Muscle of leg (tissue), 11 donors: Measurements from ENCODE around the gene TCERG1L. TPM values are rescaled to one million over a fixed set of nuclear protein-coding genes. Genes with fewer than 3 reads are reported as not detected.
"Not testable (repeated sequence)": the region's sequence is repeated elsewhere in the genome, so short reads cannot be mapped to it uniquely, and the experiment has no call there.

Experiments used
- DNase-seq: peaks from one replicate; pipeline ENCODE4 v3.0.0; 2013
- H3K27ac ChIP-seq: one replicate; pipeline ENCODE4 v1.5.1; 2013; ENCODE audit warnings: mild to moderate bottlenecking, low read length, control low read depth
- H3K27me3 ChIP-seq: one replicate; pipeline ENCODE4 v1.6.1; 2013; ENCODE audit warnings: low read length; ENCODE audit not compliant: control insufficient read depth, insufficient read depth
- H3K36me3 ChIP-seq: one replicate; pipeline ENCODE4 v1.6.1; 2013; ENCODE audit warnings: low read length; ENCODE audit not compliant: control insufficient read depth, insufficient read depth
- H3K4me1 ChIP-seq: one replicate; pipeline ENCODE4 v1.6.1; 2013; ENCODE audit warnings: low read length; ENCODE audit not compliant: control insufficient read depth, insufficient read depth
- H3K4me3 ChIP-seq: one replicate; pipeline ENCODE4 v1.5.1; 2013; ENCODE audit warnings: low read length, control low read depth
- H3K9me3 ChIP-seq: replicated peaks from 2 replicates; pipeline ENCODE4 v1.6.1; 2013; ENCODE audit warnings: low read depth, low read length; ENCODE audit not compliant: control insufficient read depth
- WGBS: methylation state at CpG from one replicate; pipeline ENCODE4 v1.1.5; 2013; ENCODE audit warnings: missing lambda C conversion rate; ENCODE audit not compliant: insufficient coverage; 5-methylcytosine and 5-hydroxymethylcytosine counted together
- polyA plus RNA-seq, 8 donors: library from polyadenylated mRNA; unstranded; fragments of 120-200 nt; gene quantifications; one replicate each; pipeline versions ENCODE4 v1.2.1 to v1.2.3, GENCODE V29; 2013; ENCODE audit warnings: inconsistent platforms in 1 of 8, low replicate concordance in 1 of 8; ENCODE audit not compliant: insufficient read length in 8 of 8, insufficient read depth in 1 of 8
- total RNA-seq: library from RNA; stranded (reverse); fragments of 120-200 nt; gene quantifications from one replicate; pipeline ENCODE4 v1.2.4, GENCODE V29; 2013

TCERG1L gene
- total and polyA plus RNA-seq, 9 donors = 0.04 to 1.1 (median 0.15) TPM

DNA sequence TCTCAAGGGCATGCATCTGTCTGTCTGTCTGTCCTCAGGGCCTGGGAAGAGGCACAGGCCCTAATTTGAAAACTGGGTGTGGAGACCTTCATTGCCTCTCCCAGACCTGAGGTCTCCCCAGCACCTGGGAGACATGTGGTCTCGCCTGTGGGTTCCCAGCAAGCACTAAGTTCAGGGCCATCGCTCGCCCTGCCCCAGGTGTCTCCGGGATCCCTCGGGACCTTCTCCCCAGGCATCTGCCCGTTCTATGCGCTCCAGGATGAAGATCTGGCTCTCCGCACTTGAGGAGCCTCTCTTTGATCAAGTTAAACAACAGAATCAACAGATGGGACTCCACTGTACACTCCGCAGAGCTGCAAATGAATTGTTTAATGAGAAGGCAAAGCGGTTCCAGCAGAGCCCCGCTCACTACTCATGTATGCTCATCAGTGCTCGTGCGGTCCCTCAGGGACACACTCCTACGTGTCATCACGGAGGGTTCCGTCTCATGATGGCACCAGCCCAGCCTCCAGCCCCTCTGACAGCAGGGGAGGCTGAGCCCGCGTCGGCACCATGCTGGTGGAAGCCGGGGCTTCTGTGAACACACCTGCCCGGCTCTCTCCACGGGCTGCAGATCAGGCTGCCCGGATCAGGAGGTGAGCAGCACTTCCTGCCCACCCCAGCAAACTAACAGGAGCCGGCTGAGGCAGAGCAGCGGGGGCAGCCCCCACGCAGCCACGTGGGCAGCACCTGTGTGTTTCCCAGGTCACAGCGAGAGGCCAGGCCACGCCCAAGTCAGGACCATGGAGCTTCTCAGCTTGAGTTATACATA lies 132.8 kb downstream of the TCERG1L start:
- Histone ChIP-seq H3K9me3 (peaks cover 2% of the 10 kb centered on the region), H3K4me3 (no peak overlapping the region), H3K27me3 (peaks cover 7% of the 10 kb centered on the region), H3K4me1 (peaks cover 13% of the 10 kb centered on the region), H3K27ac (no peak overlapping the region), H3K36me3 (no peaks in the 10 kb centered on the region)
- no peak for DNase-seq
- WGBS = 62% methylated on average over 24 of the region's 29 CpGs

DNA sequence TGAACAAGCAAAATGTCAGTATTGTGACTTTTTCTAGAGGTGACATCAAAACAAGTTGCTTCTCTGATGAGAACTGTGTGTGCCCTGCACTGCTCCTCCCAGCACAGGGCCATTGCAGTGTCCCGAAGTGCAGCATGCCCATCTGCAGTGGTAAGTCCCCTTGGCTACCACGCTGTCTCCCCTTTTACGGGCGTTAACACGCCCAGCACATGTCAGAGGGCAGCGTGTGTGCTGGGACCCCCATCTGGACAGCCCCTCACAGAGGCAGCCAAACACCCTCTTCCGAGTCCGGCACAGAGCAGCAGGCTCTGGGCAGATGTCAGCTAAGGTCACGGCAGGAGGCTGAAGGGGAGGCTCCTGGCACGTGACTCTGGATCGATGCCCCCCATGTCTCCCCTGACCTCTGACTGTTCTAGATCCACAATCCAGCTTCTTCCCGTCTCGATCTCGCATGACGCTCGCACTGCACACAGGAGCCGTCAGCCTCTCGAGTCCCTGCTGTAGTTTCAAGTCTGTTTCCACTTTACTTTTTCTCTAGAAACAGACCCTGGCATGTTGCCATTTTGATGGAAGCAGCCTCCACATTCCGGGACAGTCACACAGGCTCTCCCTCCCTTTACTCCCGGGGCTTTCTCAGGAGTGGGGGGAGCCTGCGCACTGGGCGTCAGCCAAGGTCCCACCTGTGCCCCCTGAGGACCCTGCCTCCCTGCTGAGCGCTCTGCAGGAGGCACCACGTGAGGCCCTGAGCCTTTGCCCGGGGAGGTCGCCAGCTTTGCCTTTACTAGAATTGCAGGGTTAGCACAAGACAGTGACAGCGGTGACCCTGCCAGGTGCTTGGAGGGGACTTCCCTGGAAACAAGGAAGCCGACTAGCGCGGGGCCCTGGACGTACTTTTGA lies 133.8 kb downstream of the TCERG1L start:
- peaks cover 5% of the 10 kb centered on the region for H3K27me3 ChIP-seq
- H3K9me3 ChIP-seq = peaks cover 2% of the 10 kb centered on the region
- peaks cover 13% of the 10 kb centered on the region for H3K4me1 ChIP-seq
- H3K36me3 ChIP-seq = no peaks in the 10 kb centered on the region
- DNase-seq = peak; percentile 79
- 25% methylated on average over 30 of the region's 31 CpGs for WGBS
- H3K4me3 ChIP-seq = no peak overlapping the region
- H3K27ac ChIP-seq = no peak overlapping the region

DNA sequence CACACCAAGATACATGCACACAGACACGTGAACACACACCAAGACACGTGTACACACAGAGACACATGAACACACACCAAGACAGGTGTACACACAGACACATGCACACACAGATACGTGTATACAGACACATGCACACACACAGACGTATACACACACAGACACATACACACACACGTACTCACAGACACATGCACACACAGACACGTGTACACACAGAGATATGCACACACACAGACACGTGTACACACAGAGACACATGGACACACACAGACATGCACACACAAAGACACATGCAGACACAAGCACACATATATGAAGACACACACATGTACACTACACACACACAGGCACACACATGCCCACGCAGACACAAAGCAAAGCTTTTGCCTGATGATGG lies 134.6 kb downstream of the TCERG1L start:
- no peaks in the 10 kb centered on the region for H3K36me3 ChIP-seq
- 97% methylated on average over 7 of the region's 8 CpGs for WGBS
- H3K27me3 ChIP-seq = peaks cover 5% of the 10 kb centered on the region
- no peak for DNase-seq
- no peak overlapping the region for H3K4me3 ChIP-seq
- peaks cover 13% of the 10 kb centered on the region for H3K4me1 ChIP-seq
- H3K27ac ChIP-seq = no peak overlapping the region
- H3K9me3 ChIP-seq = peaks cover 2% of the 10 kb centered on the region

DNA sequence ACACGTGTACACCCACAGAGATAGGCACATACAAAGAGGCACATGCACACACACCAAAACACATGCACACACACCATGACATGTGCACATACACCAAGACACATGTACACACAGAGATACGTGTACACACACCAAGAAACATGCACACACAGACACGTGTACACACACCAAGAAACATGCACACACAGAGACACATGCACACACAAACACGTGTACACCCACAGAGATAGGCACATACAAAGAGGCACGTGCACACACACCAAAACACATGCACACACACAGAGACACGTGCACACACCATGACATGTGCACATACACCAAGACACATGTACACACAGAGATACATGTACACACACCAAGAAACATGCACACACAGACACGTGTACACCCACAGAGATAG lies 135.2 kb downstream of the TCERG1L start:
- not testable (repeated sequence) for H3K27me3 ChIP-seq, DNase-seq
- 72% methylated on average over 7 of the region's 7 CpGs for WGBS

DNA sequence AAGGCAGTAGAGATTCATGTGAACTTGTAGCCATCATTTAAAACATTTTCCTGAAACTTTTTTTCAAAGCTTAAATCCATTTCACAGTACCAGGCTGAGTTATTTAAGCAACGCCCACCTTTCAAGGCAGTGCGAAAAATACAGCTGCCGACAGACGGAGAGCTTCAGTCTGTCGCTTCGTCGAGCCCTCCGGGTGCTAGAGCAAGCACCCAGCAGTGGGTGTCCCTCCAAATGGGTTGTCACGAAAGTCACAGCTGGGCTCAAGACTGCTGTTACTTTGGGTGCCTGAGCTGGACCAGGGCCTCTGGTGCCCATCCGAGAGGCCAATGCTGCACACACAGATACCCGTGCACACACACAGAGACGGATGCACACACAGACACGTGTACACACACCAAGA lies 135.6 kb downstream of the TCERG1L start:
- no peaks in the 10 kb centered on the region for H3K36me3 ChIP-seq
- no peak overlapping the region for H3K4me3 ChIP-seq
- 83% methylated on average over 13 of the region's 13 CpGs for WGBS
- no peak overlapping the region for H3K27ac ChIP-seq
- no peak for DNase-seq
- peaks cover 2% of the 10 kb centered on the region for H3K9me3 ChIP-seq
- peaks cover 5% of the 10 kb centered on the region for H3K27me3 ChIP-seq
- peaks cover 13% of the 10 kb centered on the region for H3K4me1 ChIP-seq

More for the DNA sequence above, 135.2 kb downstream of the TCERG1L start:
- H3K4me1 ChIP-seq = peaks cover 13% of the 10 kb centered on the region
- not testable (repeated sequence) for H3K9me3 ChIP-seq, H3K27ac ChIP-seq, H3K4me3 ChIP-seq, H3K36me3 ChIP-seq

DNA sequence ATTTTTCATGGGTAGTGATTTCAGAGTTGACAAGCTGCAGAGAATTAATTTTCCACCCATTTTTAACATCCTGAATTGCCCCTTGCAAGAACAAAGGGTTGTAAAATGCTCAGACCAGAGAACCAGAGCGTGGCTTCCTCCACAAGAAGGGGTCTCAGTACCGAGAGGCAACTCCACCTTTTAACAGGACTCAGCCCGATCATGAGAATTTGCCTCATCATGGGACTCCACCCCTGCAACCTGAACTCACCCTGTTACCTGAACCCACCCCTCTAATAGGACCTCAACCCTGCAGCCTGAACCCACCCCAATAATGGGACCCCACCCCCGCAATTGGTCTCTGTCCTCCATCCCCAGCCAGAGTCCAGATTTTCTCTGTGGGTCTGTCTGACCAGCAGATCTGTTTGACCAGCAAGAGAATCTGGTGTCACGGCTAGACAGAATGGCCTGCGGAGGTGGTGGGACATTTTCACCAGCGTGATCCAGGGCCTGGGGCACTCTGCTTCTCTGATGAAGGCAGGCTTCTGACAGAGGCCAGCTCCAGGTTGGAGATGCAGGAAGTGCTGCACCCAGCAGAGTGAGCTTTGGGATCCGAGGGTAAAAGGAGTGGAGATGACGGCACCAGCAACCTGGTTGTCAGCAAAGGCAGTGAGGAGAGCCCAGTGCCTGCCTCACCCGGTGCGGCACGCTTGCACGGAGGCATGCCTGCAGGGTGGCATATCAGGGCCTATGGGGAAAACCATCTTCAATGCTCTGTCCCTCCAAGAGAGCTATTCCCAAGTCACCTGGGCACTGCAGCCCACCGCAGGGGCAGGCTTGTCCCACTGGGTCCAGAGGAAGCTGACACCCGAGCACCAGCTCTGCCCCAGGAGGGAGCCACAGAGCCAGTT lies 136.6 kb downstream of the TCERG1L start:
- Histone ChIP-seq H3K36me3 (no peaks in the 10 kb centered on the region), H3K9me3 (peaks cover 2% of the 10 kb centered on the region), H3K4me3 (no peak overlapping the region), H3K27me3 (peaks cover 7% of the 10 kb centered on the region), H3K27ac (no peak overlapping the region), H3K4me1 (peaks cover 13% of the 10 kb centered on the region)
- DNase-seq = no peak
- WGBS = 78% methylated on average over 13 of the region's 15 CpGs

DNA sequence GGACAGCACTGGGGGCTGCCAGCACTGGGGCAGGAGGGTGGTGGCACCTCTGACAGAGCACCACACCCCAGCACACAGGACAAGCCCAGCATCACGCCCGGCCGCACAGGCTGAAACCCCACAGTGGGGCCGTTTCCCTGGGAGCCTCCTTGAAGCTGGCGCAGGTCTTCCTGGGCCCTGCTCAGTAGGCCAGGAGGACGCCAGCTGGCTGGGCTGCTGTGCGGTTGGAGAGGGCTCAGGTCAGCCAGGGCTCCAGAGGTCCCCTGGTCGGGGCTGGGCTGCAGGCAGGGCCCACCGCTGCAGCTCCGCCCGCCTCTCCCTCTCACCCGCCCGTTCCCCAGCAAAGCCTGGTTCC lies 137.3 kb downstream of the TCERG1L start:
- Histone ChIP-seq H3K4me1 (peaks cover 13% of the 10 kb centered on the region), H3K4me3 (no peak overlapping the region), H3K36me3 (no peaks in the 10 kb centered on the region), H3K9me3 (peaks cover 2% of the 10 kb centered on the region), H3K27ac (no peak overlapping the region), H3K27me3 (peaks cover 7% of the 10 kb centered on the region)
- 48% methylated on average over 7 of the region's 13 CpGs for WGBS
- DNase-seq = no peak

DNA sequence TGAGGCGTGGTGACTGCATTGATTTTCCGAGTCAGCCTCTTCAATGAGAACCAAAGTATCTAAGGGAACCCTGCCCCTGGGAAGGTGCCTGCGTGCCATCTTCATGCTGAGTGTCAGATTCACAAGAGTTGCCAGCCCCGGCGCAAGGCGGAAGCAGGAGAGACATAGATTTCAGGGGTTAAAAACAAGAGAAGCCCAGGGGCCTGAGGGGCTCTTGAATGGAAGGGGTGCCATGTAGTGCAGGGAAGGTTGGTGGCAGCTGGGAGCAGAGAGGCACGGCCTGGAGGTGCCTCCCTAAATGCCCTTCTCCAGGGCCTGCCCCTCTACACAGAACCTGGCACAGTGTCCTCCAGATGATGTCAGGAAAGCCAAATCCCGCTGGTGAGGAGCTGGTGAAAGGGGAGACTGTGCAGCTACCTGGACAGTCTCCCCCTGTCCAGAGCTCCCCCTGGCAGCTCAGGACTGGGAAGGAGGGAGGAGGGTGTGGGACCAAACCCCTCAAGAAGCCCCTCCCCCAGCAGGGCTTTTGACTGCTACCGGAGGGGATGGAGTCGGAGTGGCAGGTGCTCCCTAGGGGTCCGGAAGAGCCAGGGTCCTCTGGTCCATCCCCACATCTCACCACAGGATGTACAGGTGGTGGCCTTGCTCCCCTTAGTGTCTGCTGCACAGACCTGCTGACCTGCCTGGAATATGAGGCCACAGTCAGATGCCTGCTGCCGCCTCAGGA lies 137.9 kb downstream of the TCERG1L start:
- DNase-seq = no peak
- WGBS = 91% methylated on average over 10 of the region's 12 CpGs
- H3K4me3 ChIP-seq = no peak overlapping the region
- H3K36me3 ChIP-seq = no peaks in the 10 kb centered on the region
- no peak overlapping the region for H3K27ac ChIP-seq
- peaks cover 7% of the 10 kb centered on the region for H3K27me3 ChIP-seq
- H3K9me3 ChIP-seq = peaks cover 2% of the 10 kb centered on the region
- H3K4me1 ChIP-seq = peaks cover 13% of the 10 kb centered on the region

DNA sequence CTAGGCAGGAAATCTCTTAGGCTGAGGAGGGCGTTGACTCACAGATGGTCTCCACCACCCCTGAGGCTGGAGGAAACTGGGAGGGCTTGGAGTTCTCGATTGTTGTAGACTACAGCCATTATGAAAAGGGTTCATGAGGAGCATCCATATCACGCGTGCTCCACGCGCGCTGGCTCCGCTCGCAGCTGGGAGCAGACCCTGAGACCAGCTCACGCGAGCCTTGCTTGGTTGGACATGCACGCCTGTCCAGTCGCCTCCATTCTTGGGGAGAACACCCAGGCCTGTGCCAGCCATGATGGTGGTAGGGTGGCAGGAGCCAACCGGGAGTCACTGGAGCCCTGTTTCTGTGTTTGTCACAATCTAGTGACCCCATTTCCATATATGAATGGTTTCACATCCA lies 139.1 kb downstream of the TCERG1L start:
- WGBS = 73% methylated on average over 3 of the region's 14 CpGs
- H3K4me1 ChIP-seq = peaks cover 4% of the 10 kb centered on the region
- H3K4me3 ChIP-seq = no peak overlapping the region
- H3K36me3 ChIP-seq = no peaks in the 10 kb centered on the region
- peaks cover 6% of the 10 kb centered on the region for H3K27me3 ChIP-seq
- H3K27ac ChIP-seq = no peak overlapping the region
- H3K9me3 ChIP-seq = peaks cover 2% of the 10 kb centered on the region
- no peak for DNase-seq
